IMR-90 (cell line): ENCODE measurements around the gene ZNF581. TPM values are rescaled to one million over a fixed set of nuclear protein-coding genes. Genes with fewer than 3 reads are reported as not detected.

Experiments
- ATAC-seq: fragments of 200-7000 bp; cut with Tn5 transposase; 2 replicates; pipeline ENCODE4 v1.9.1; 2020; ENCODE audit warnings: low read depth, mild to moderate bottlenecking, moderate library complexity
- BruUV-seq: library from RNA; stranded (reverse); fragments of 400-500 nt; replicated peaks from 2 replicates; lab custom pipeline; 2021; lab: Mats Ljungman, UMichigan
- CTCF ChIA-PET: fragments of 300-600 bp; formaldehyde crosslinking; extraction: SDS; loops from one replicate; lab custom pipeline; 2021; ENCODE audit warnings: antibody characterized with exemption; lab: Yijun Ruan, JAX
- POLR2A ChIA-PET: fragments of 300-600 bp; sonication (Branson Sonifier 250); formaldehyde crosslinking; loops from one replicate; lab custom pipeline; 2022; ENCODE audit warnings: antibody characterized with exemption; ENCODE audit not compliant: unreplicated experiment; lab: Charles Lee
- DNase-seq: peaks from one replicate; pipeline ENCODE4 v3.0.0; 2013
- H2AFZ ChIP-seq: replicated peaks from 2 replicates; pipeline ENCODE3; 2013; ENCODE audit warnings: low read length, mild to moderate bottlenecking; ENCODE audit not compliant: poor library complexity
- H2AK5ac ChIP-seq: 2 replicates; pipeline ENCODE4 v1.6.1; 2013; ENCODE audit warnings: low read depth, low read length, inconsistent platforms
- H2AK9ac ChIP-seq: replicated peaks from 2 replicates; pipeline ENCODE3; 2013; ENCODE audit warnings: mild to moderate bottlenecking, low read depth, low read length, moderate library complexity; ENCODE audit not compliant: poor library complexity
- H2BK120ac ChIP-seq: 2 replicates; pipeline ENCODE4 v1.6.1; 2013; ENCODE audit warnings: low read depth, low read length, inconsistent platforms
- H2BK15ac ChIP-seq: 3 replicates; pipeline ENCODE4 v1.6.1; 2013; ENCODE audit warnings: low read depth, low read length, inconsistent platforms
- H2BK20ac ChIP-seq: 2 replicates; pipeline ENCODE4 v1.6.1; 2013; ENCODE audit warnings: low read depth, mild to moderate bottlenecking, inconsistent platforms, low read length, moderate library complexity
- H2BK5ac ChIP-seq: 2 replicates; pipeline ENCODE4 v1.6.1; 2013; ENCODE audit warnings: mild to moderate bottlenecking, low read depth, low read length, inconsistent platforms; ENCODE audit not compliant: poor library complexity, severe bottlenecking
- H3K14ac ChIP-seq: replicated peaks from 2 replicates; pipeline ENCODE4 v1.6.1; 2013; ENCODE audit warnings: low read depth, low read length, inconsistent platforms
- H3K18ac ChIP-seq: 2 replicates; pipeline ENCODE4 v1.6.1; 2013; ENCODE audit warnings: low read depth, low read length, control low read depth
- H3K23ac ChIP-seq: 2 replicates; pipeline ENCODE4 v1.6.1; 2013; ENCODE audit warnings: low read depth, low read length, inconsistent platforms
- H3K27ac ChIP-seq: 2 replicates; pipeline ENCODE4 v1.5.1; 2013; ENCODE audit warnings: mild to moderate bottlenecking, control low read depth, low read length; ENCODE audit not compliant: insufficient read depth
- H3K27me3 ChIP-seq: 2 replicates; pipeline ENCODE4 v1.6.1; 2013; ENCODE audit warnings: low read length; ENCODE audit not compliant: control insufficient read depth, insufficient read depth
- H3K36me3 ChIP-seq: 2 replicates; pipeline ENCODE4 v1.6.1; 2013; ENCODE audit warnings: low read length, mixed read lengths; ENCODE audit not compliant: control insufficient read depth, insufficient read depth
- H3K4ac ChIP-seq: 2 replicates; pipeline ENCODE4 v1.6.1; 2013; ENCODE audit warnings: low read depth, low read length, inconsistent platforms
- H3K4me1 ChIP-seq: 2 replicates; pipeline ENCODE4 v1.6.1; 2013; ENCODE audit warnings: low read length, mixed read lengths; ENCODE audit not compliant: control insufficient read depth, insufficient read depth
- H3K4me2 ChIP-seq: 2 replicates; pipeline ENCODE4 v1.6.1; 2013; ENCODE audit warnings: low read depth, mild to moderate bottlenecking, control low read depth, low read length, moderate library complexity
- H3K4me3 ChIP-seq: 2 replicates; pipeline ENCODE4 v1.5.1; 2013; ENCODE audit warnings: low read depth, mild to moderate bottlenecking, control low read depth, low read length, moderate library complexity; ENCODE audit not compliant: insufficient read depth
- H3K56ac ChIP-seq: 2 replicates; pipeline ENCODE4 v1.6.1; 2013; ENCODE audit warnings: low read length, inconsistent platforms; ENCODE audit not compliant: insufficient read depth; ENCODE audit errors: extremely low read depth
- H3K79me1 ChIP-seq, 2 experiments: 2 replicates each; pipeline ENCODE4 v1.6.1; 2013; ENCODE audit warnings: low read length in 2 of 2, inconsistent platforms in 1 of 2, low read depth in 1 of 2
- H3K9ac ChIP-seq: 2 replicates; pipeline ENCODE4 v1.6.1; 2013; ENCODE audit warnings: low read depth, low read length, control low read depth
- H3K9me1 ChIP-seq: 2 replicates; pipeline ENCODE4 v1.6.1; 2013; ENCODE audit warnings: low read length, inconsistent platforms; ENCODE audit not compliant: insufficient read depth
- H3K9me3 ChIP-seq: 2 replicates; pipeline ENCODE4 v1.6.1; 2013; ENCODE audit warnings: low read length; ENCODE audit not compliant: control insufficient read depth, insufficient read depth
- H4K20me1 ChIP-seq: 2 replicates; pipeline ENCODE4 v1.6.1; 2013; ENCODE audit warnings: low read length, inconsistent platforms; ENCODE audit not compliant: insufficient read depth
- H4K5ac ChIP-seq: 2 replicates; pipeline ENCODE4 v1.6.1; 2013; ENCODE audit warnings: mild to moderate bottlenecking, low read depth, low read length, control low read depth
- H4K8ac ChIP-seq, 2 experiments: 2 replicates each; pipeline ENCODE4 v1.6.1; 2013; ENCODE audit warnings: low read depth in 2 of 2, low read length in 2 of 2, control low read depth in 1 of 2, inconsistent platforms in 1 of 2
- H4K91ac ChIP-seq: 2 replicates; pipeline ENCODE4 v1.6.1; 2013; ENCODE audit warnings: low read depth, low read length, inconsistent platforms; ENCODE audit not compliant: insufficient read depth
- CEBPB ChIP-seq: IDR thresholded peaks from 2 replicates; pipeline ENCODE4 v1.6.1; 2012; ENCODE audit warnings: low read depth, low read length, improper control_type of control experiment
- CHD1 ChIP-seq: IDR thresholded peaks from 2 replicates; pipeline ENCODE4 v1.6.1; 2012; ENCODE audit warnings: low read depth, low read length, improper control_type of control experiment
- CTCF ChIP-seq: conservative IDR thresholded peaks from 2 replicates; pipeline ENCODE4 v1.5.1; 2012; ENCODE audit warnings: mild to moderate bottlenecking, low read depth, low read length, improper control_type of control experiment
- ELK1 ChIP-seq: fragments of 150-350 bp; IDR thresholded peaks from 2 replicates; pipeline ENCODE4 v1.6.1; 2016; ENCODE audit warnings: low read depth, mild to moderate bottlenecking, low read length, moderate library complexity, borderline replicate concordance
- FOS ChIP-seq: fragments of 150-350 bp; IDR thresholded peaks from 2 replicates; pipeline ENCODE4 v1.6.1; 2016; ENCODE audit warnings: low read depth, low read length
- MAFK ChIP-seq: IDR thresholded peaks from 2 replicates; pipeline ENCODE4 v1.6.1; 2012; ENCODE audit warnings: low read depth, low read length, improper control_type of control experiment
- MAZ ChIP-seq: IDR thresholded peaks from 2 replicates; pipeline ENCODE4 v1.6.1; 2012; ENCODE audit warnings: low read depth, mild to moderate bottlenecking, low read length, improper control_type of control experiment, moderate library complexity, borderline replicate concordance
- MXI1 ChIP-seq: IDR thresholded peaks from 2 replicates; pipeline ENCODE4 v1.6.1; 2012; ENCODE audit warnings: low read depth, mild to moderate bottlenecking, low read length, moderate library complexity, borderline replicate concordance
- NFE2L2 ChIP-seq: fragments of 150-350 bp; IDR thresholded peaks from 2 replicates; pipeline ENCODE4 v1.6.1; 2016; ENCODE audit warnings: low read depth, mild to moderate bottlenecking, low read length
- POLR2A ChIP-seq: IDR thresholded peaks from 2 replicates; pipeline ENCODE4 v1.6.1; 2012; ENCODE audit warnings: mild to moderate bottlenecking, low read depth, low read length
- RAD21 ChIP-seq: IDR thresholded peaks from 2 replicates; pipeline ENCODE4 v1.6.1; 2012; ENCODE audit warnings: low read length, improper control_type of control experiment
- RCOR1 ChIP-seq: IDR thresholded peaks from 2 replicates; pipeline ENCODE4 v1.6.1; 2012; ENCODE audit warnings: mild to moderate bottlenecking, low read length, improper control_type of control experiment; ENCODE audit not compliant: insufficient replicate concordance
- SMC3 ChIP-seq: fragments of 150-350 bp; IDR thresholded peaks from 2 replicates; pipeline ENCODE4 v1.6.1; 2016; ENCODE audit warnings: low read depth, mild to moderate bottlenecking, antibody characterized with exemption, low read length, moderate library complexity
- USF2 ChIP-seq: fragments of 150-350 bp; IDR thresholded peaks from 2 replicates; pipeline ENCODE4 v1.6.1; 2017; ENCODE audit warnings: mild to moderate bottlenecking, antibody characterized with exemption, low read length, low read depth
- WGBS, 2 experiments: methylation state at CpG; one replicate each; pipeline versions ENCODE4 v1.1.5 to v1.1.7; 2013; ENCODE audit warnings: missing lambda C conversion rate in 2 of 2; ENCODE audit not compliant: insufficient read length in 1 of 2; ENCODE audit errors: extremely low coverage in 2 of 2; 5-methylcytosine and 5-hydroxymethylcytosine counted together
- dilution Hi-C: fragments of 300-500 bp; cut with HindIII; formaldehyde crosslinking; loops from one replicate; pipeline ENCODE4 v1.14.3; 2018; ENCODE audit warnings: low sequenced_read_pairs; ENCODE audit not compliant: unreplicated experiment
- in situ Hi-C: fragments of 300-500 bp; cut with MboI; formaldehyde crosslinking; loops from 3 replicates; pipeline ENCODE4 v1.14.3; 2019; ENCODE audit warnings: low sequenced_read_pairs, inconsistent platforms, mixed read lengths
- intact Hi-C: fragments of 100-400 bp; cut with micrococcal nuclease; formaldehyde crosslinking; loops from 2 replicates; pipeline ENCODE4 v1.10.0; 2022
- polyA plus RNA-seq, 3 experiments: library from polyadenylated mRNA; depleted of rRNA; stranded (reverse); fragments of >200 nt; gene quantifications; 2 replicates each; pipeline ENCODE4 v1.2.3, GENCODE V29; 2012; ENCODE audit warnings: low replicate concordance in 1 of 3
- total RNA-seq: library from RNA; depleted of rRNA; stranded (reverse); fragments of >200 nt; gene quantifications from 2 replicates; pipeline ENCODE4 v1.2.3, GENCODE V29; 2012

Gene ZNF581
- total and polyA plus RNA-seq, 2 of the 4 experiments (the other 2 are of a cell fraction): 9.7 to 21.9 TPM

GRCh38 chr19:55641426-55642152 lies 1.9 kb upstream of the ZNF581 start:
- POLR2A ChIA-PET: interaction anchor here (0.6 to 0.7 kb wide), 3 partner anchors 9 to 157 kb away, joined by 6 to 21 read pairs (median 6); no protein-coding TSS in a partner anchor
- in situ Hi-C loops: loop anchor here (25.0 kb wide), 2 partner anchors 354 to 529 kb away; partner anchors contain the start of genes BRSK1, HSPBP1 and PPP1R12C
- TF ChIP-seq ELK1 (no peak), USF2 (no peak), MAZ (no peak), MAFK (no peak), NFE2L2 (no peak), MXI1 (no peak), CEBPB (no peak), FOS (no peak), RCOR1 (no peak), SMC3 (no peak), CHD1 (no peak), RAD21 (no peak), CTCF (no peak), POLR2A (no peak)

More at GRCh38 chr19:55641426-55642152, 1.9 kb upstream of the ZNF581 start:
- peak overlapping the region; percentile 89 to 96 for H4K8ac ChIP-seq
- peak overlapping the region; percentile 90 for H4K91ac ChIP-seq
- H3K9me3 ChIP-seq: no peaks in the 10 kb centered on the region
- peak overlapping the region; percentile 16; the same call in 1 of the 2 replicates for H2BK120ac ChIP-seq
- H2BK20ac ChIP-seq: no peak overlapping the region
- H3K23ac ChIP-seq: peak overlapping the region; percentile 96
- H3K4me2 ChIP-seq: peak overlapping the region; percentile 93
- ATAC-seq (peak; percentile 1), DNase-seq (peak; percentile 18)
- peaks cover 23 to 80% of the 10 kb centered on the region in 2 experiments for H3K79me1 ChIP-seq
- peaks cover 5% of the 10 kb centered on the region; the same call in 1 of the 2 replicates for H3K9me1 ChIP-seq
- H2AFZ ChIP-seq: peak overlapping the region; percentile 90
- intact Hi-C loops (no loop called here), dilution Hi-C loops (no loop called here)
- peak overlapping the region; percentile 81 for H3K9ac ChIP-seq
- WGBS, 2 experiments: 3% methylated on average over 15 of the region's 25 CpGs; no CpG with 5 or more reads in 1 of the 2 experiments
- peak overlapping the region; percentile 98 for H3K56ac ChIP-seq
- H3K18ac ChIP-seq: peak overlapping the region; percentile 73
- H3K4me3 ChIP-seq: peak overlapping the region; percentile 74
- H3K4ac ChIP-seq: peak overlapping the region; percentile 94
- H3K27ac ChIP-seq: peak overlapping the region; percentile 76
- H3K4me1 ChIP-seq: peaks cover 12% of the 10 kb centered on the region
- peak overlapping the region; percentile 99 for H2AK9ac ChIP-seq
- H3K36me3 ChIP-seq: peaks cover 16% of the 10 kb centered on the region
- BruUV-seq: no TSS peak
- peak overlapping the region; percentile 79 for H2AK5ac ChIP-seq
- H2BK15ac ChIP-seq: no peak overlapping the region
- peak overlapping the region; percentile 98 for H3K14ac ChIP-seq
- no peaks in the 10 kb centered on the region for H3K27me3 ChIP-seq
- CTCF ChIA-PET: no interaction called here
- H4K5ac ChIP-seq: peak overlapping the region; percentile 88
- 0 out of 2 replicates have a peak, but pooled peaks cover 4% of the 10 kb centered on the region for H4K20me1 ChIP-seq
- peak overlapping the region; percentile 75 for H2BK5ac ChIP-seq
